GM23338 (cell line): ENCODE data around the gene FRG2B. TPM values are rescaled to one million over a fixed set of nuclear protein-coding genes. Genes with fewer than 3 reads are reported as not detected.

Experiments used
- ATAC-seq: fragments of 200-7000 bp; cut with Tn5 transposase; 3 replicates; pipeline ENCODE4 v1.9.1; 2020
- DNase-seq: peaks from one replicate; pipeline ENCODE4 v3.0.0-alpha.2; 2015; ENCODE audit warnings: low spot score
- H2AFZ ChIP-seq: fragments of 200-600 bp; sonication (generic); 2 replicates; pipeline ENCODE4 v1.8.0; 2016; ENCODE audit warnings: antibody characterized with exemption, mild to moderate bottlenecking, moderate library complexity
- H3F3A ChIP-seq: fragments of 200-600 bp; sonication (generic); replicated peaks from 2 replicates; pipeline ENCODE4 v1.8.0; 2017; ENCODE audit warnings: antibody characterized with exemption, mixed run types, low read depth
- H3K27ac ChIP-seq: fragments of 200-600 bp; sonication (generic); 2 replicates; pipeline ENCODE4 v1.6.1; 2016; ENCODE audit warnings: low read depth
- H3K27me3 ChIP-seq: fragments of 200-600 bp; sonication (generic); 2 replicates; pipeline ENCODE4 v1.8.0; 2016; ENCODE audit warnings: mild to moderate bottlenecking, mixed run types, moderate library complexity; ENCODE audit not compliant: insufficient read depth
- H3K36me3 ChIP-seq: fragments of 200-600 bp; sonication (generic); 2 replicates; pipeline ENCODE4 v1.8.0; 2016; ENCODE audit warnings: mild to moderate bottlenecking; ENCODE audit not compliant: insufficient read depth
- H3K4me1 ChIP-seq: fragments of 200-600 bp; sonication (generic); 2 replicates; pipeline ENCODE4 v1.8.0; 2016; ENCODE audit warnings: mild to moderate bottlenecking, moderate library complexity; ENCODE audit not compliant: insufficient read depth
- H3K4me2 ChIP-seq: fragments of 200-600 bp; sonication (generic); 2 replicates; pipeline ENCODE4 v1.7.1; 2017; ENCODE audit warnings: mixed run types
- H3K4me3 ChIP-seq: fragments of 200-600 bp; sonication (generic); 2 replicates; pipeline ENCODE4 v1.6.1; 2016; ENCODE audit warnings: mixed run types
- H3K79me2 ChIP-seq: fragments of 200-600 bp; sonication (generic); replicated peaks from 2 replicates; pipeline ENCODE4 v1.8.0; 2017; ENCODE audit warnings: mild to moderate bottlenecking; ENCODE audit not compliant: insufficient read depth
- H3K9me2 ChIP-seq: fragments of 200-600 bp; sonication (generic); 2 replicates; pipeline ENCODE4 v1.8.0; 2017; ENCODE audit not compliant: insufficient read depth
- H4K20me1 ChIP-seq: fragments of 200-600 bp; sonication (generic); replicated peaks from 2 replicates; pipeline ENCODE4 v1.8.0; 2017; ENCODE audit warnings: mild to moderate bottlenecking; ENCODE audit not compliant: insufficient read depth
- H3K27ac Mint-ChIP-seq: 2 replicates; pipeline ENCODE4 v1.8.0; 2020; ENCODE audit warnings: inconsistent platforms, mild to moderate bottlenecking, moderate library complexity, mixed read lengths
- H3K27me3 Mint-ChIP-seq: 3 replicates; pipeline ENCODE4 v1.8.0; 2022; ENCODE audit warnings: low read depth, mild to moderate bottlenecking, moderate library complexity, mixed read lengths, inconsistent platforms; ENCODE audit not compliant: insufficient read depth, poor library complexity
- H3K36me3 Mint-ChIP-seq: 3 replicates; pipeline ENCODE4 v1.8.0; 2021; ENCODE audit warnings: low read depth, mild to moderate bottlenecking, inconsistent platforms, moderate library complexity, mixed read lengths
- H3K4me1 Mint-ChIP-seq: 3 replicates; pipeline ENCODE4 v1.8.0; 2020; ENCODE audit warnings: mild to moderate bottlenecking, inconsistent platforms, mixed read lengths
- H3K4me3 Mint-ChIP-seq: 3 replicates; pipeline ENCODE4 v1.8.0; 2021; ENCODE audit warnings: moderate library complexity, mild to moderate bottlenecking, inconsistent platforms, mixed read lengths
- H3K9me3 Mint-ChIP-seq: 3 replicates; pipeline ENCODE4 v1.8.0; 2020; ENCODE audit warnings: moderate library complexity, mild to moderate bottlenecking, inconsistent platforms, mixed read lengths
- CREB1 ChIP-seq: fragments of 250-450 bp; sonication (Bioruptor Pico); IDR thresholded peaks from 2 replicates; pipeline ENCODE4 v1.5.0; 2020; ENCODE audit warnings: low read depth, mild to moderate bottlenecking, moderate library complexity
- CTCF ChIP-seq, 2 experiments: fragments of 200-600 bp in 1 of 2; sonication (generic) in 1 of 2; conservative IDR thresholded peaks; 2 replicates each; pipeline versions ENCODE4 v1.5.1 to v1.6.1; 2016 to 2017; ENCODE audit warnings: antibody characterized with exemption in 2 of 2, low read depth in 2 of 2, mild to moderate bottlenecking in 2 of 2, moderate library complexity in 1 of 2
- EZH2 ChIP-seq: fragments of 200-600 bp; sonication (generic); IDR thresholded peaks from one replicate; pipeline ENCODE4 v1.8.0; 2017; ENCODE audit warnings: antibody characterized with exemption, mild to moderate bottlenecking, low read depth; ENCODE audit not compliant: unreplicated experiment
- EZH2phosphoT487 ChIP-seq: fragments of 200-600 bp; sonication (generic); IDR thresholded peaks from one replicate; pipeline ENCODE4 v1.8.1; 2018; ENCODE audit warnings: antibody characterized with exemption; ENCODE audit not compliant: unreplicated experiment
- NANOG ChIP-seq: IDR thresholded peaks from 2 replicates; pipeline ENCODE4 v1.6.1; 2016; ENCODE audit warnings: antibody characterized with exemption, borderline replicate concordance
- REST ChIP-seq: IDR thresholded peaks from one replicate; pipeline ENCODE4 v1.6.1; 2018; ENCODE audit warnings: antibody characterized with exemption; ENCODE audit not compliant: unreplicated experiment
- STAT1 ChIP-seq: IDR thresholded peaks from one replicate; pipeline ENCODE4 v1.6.1; 2016; ENCODE audit warnings: antibody characterized with exemption; ENCODE audit not compliant: unreplicated experiment
- ZNF114 ChIP-seq: fragments of 250-450 bp; sonication (Bioruptor Pico); IDR thresholded peaks from 2 replicates; pipeline ENCODE4 v1.5.0; 2020; ENCODE audit warnings: mild to moderate bottlenecking, moderate library complexity
- ZNF331 ChIP-seq: fragments of 250-450 bp; sonication (Bioruptor Pico); IDR thresholded peaks from 2 replicates; pipeline ENCODE4 v1.5.0; 2020; ENCODE audit warnings: low read depth, mild to moderate bottlenecking, moderate library complexity
- ZNF462 ChIP-seq: fragments of 250-450 bp; sonication (Bioruptor Pico); IDR thresholded peaks from 2 replicates; pipeline ENCODE4 v1.5.0; 2020; ENCODE audit warnings: mild to moderate bottlenecking, moderate library complexity
- polyA plus RNA-seq: library from polyadenylated mRNA; unstranded; fragments of >200 nt; fragmentation: Nextera tagmentation; extraction: Ambion mirVana; gene quantifications from 2 replicates; pipeline ENCODE4 v1.2.1, GENCODE V29; 2016
- total RNA-seq: library from RNA; depleted of rRNA; stranded (reverse); fragments of >200 nt; shearing (Covaris generic); gene quantifications from 2 replicates; pipeline ENCODE4 v1.2.3, GENCODE V29; 2014

The FRG2B gene
- total and polyA plus RNA-seq, 2 experiments from 2014 or later: not detected

GRCh38 chr10:133614830-133615580, 11.6 kb downstream of the FRG2B start:
- Histone ChIP-seq H2AFZ (no peak overlapping the region), H3K4me3 (no peak overlapping the region), H3K27me3 (0 out of 2 replicates have a peak, but pooled peaks cover 3% of the 10 kb centered on the region), H3K27ac (no peak overlapping the region), H3K9me2 (no peaks in the 10 kb centered on the region), H4K20me1 (no peaks in the 10 kb centered on the region), H3K4me2 (no peak overlapping the region), H3F3A (no peaks in the 10 kb centered on the region), H3K4me1 (no peaks in the 10 kb centered on the region), H3K79me2 (no peaks in the 10 kb centered on the region), H3K36me3 (no peaks in the 10 kb centered on the region)
- Mint-ChIP-seq H3K27me3 (peaks cover 13% of the 10 kb centered on the region), H3K27ac (no peak overlapping the region), H3K9me3 (peaks cover 81% of the 10 kb centered on the region), H3K4me1 (no peaks in the 10 kb centered on the region), H3K4me3 (no peak overlapping the region), H3K36me3 (no peaks in the 10 kb centered on the region)
- no peak for DNase-seq
- ATAC-seq: no peak
- TF ChIP-seq EZH2phosphoT487 (no peak), ZNF462 (CRISPR knock-in tag) (no peak), ZNF114 (CRISPR knock-in tag) (no peak), EZH2 (no peak), CTCF (conservative IDR thresholded peaks at IDR 0.05; ENCODE audit: low read depth in 2 of 2) (no peak), CREB1 (CRISPR knock-in tag) (no peak), ZNF331 (no peak), STAT1 (no peak), NANOG (no peak), REST (no peak)
